Measurements from ENCODE around the gene ACTL7A. TPM values are rescaled to one million over a fixed set of nuclear protein-coding genes. Genes with fewer than 3 reads are reported as not detected.
A peak's percentile ranks its signal among the peaks of the same experiment; 100 is the strongest.
"Not testable (repeated sequence)": the region's sequence is repeated elsewhere in the genome, so short reads cannot be mapped to it uniquely, and the experiment has no call there.

Gene ACTL7A
- total RNA-seq, 1 donor from 2014 or later, result not detected

DNA sequence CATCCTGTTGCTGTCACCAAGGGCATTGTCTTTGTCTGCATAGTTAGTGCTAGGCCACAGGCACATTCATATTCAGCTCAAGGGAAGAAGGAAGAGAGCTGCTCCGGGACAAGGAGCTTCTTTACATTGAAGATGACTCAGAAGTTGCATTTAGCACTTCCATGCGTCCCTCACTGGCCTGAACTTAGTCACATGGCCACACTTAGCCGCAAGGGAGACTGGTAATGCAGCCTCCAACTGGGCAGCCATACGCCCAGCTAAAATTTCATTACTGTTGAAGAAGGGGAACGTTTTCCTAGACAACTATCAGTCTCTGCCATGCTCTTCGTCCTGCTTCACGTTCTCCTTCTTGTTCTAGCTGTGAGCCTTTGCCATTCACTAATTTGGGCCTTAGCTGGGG is 26.2 kb upstream of the ACTL7A start:
- FAIRE-seq (peak; percentile 93), DNase-seq (ENCODE audit: low read depth) (peak; percentile 89)
- no peaks in the 10 kb centered on the region for H3K36me3 ChIP-seq (ENCODE audit: control insufficient read depth, insufficient read depth, low read length)
- TF ChIP-seq, protein P1, sequence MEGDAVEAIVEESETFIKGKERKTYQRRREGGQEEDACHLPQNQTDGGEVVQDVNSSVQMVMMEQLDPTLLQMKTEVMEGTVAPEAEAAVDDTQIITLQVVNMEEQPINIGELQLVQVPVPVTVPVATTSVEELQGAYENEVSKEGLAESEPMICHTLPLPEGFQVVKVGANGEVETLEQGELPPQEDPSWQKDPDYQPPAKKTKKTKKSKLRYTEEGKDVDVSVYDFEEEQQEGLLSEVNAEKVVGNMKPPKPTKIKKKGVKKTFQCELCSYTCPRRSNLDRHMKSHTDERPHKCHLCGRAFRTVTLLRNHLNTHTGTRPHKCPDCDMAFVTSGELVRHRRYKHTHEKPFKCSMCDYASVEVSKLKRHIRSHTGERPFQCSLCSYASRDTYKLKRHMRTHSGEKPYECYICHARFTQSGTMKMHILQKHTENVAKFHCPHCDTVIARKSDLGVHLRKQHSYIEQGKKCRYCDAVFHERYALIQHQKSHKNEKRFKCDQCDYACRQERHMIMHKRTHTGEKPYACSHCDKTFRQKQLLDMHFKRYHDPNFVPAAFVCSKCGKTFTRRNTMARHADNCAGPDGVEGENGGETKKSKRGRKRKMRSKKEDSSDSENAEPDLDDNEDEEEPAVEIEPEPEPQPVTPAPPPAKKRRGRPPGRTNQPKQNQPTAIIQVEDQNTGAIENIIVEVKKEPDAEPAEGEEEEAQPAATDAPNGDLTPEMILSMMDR (IDR thresholded peaks at IDR 0.05; ENCODE audit: insufficient read depth, low read length, severe bottlenecking), result no peak
- H3K4me3 ChIP-seq (ENCODE audit: low read depth, low read length), result no peak overlapping the region
- H3K27me3 ChIP-seq (ENCODE audit: control insufficient read depth, insufficient read depth, low read length), result no peaks in the 10 kb centered on the region

GRCh38 chr9:108836319-108836718 is 25.7 kb upstream of the ACTL7A start:
- no peak for FAIRE-seq
- no peak for DNase-seq (ENCODE audit: low read depth)
- no peak overlapping the region for H3K4me3 ChIP-seq (ENCODE audit: low read depth, low read length)
- H3K36me3 ChIP-seq (ENCODE audit: control insufficient read depth, insufficient read depth, low read length), result no peaks in the 10 kb centered on the region
- no peaks in the 10 kb centered on the region for H3K27me3 ChIP-seq (ENCODE audit: control insufficient read depth, insufficient read depth, low read length)
- TF ChIP-seq, protein P1 (IDR thresholded peaks at IDR 0.05; ENCODE audit: insufficient read depth, low read length, severe bottlenecking), result no peak

DNA sequence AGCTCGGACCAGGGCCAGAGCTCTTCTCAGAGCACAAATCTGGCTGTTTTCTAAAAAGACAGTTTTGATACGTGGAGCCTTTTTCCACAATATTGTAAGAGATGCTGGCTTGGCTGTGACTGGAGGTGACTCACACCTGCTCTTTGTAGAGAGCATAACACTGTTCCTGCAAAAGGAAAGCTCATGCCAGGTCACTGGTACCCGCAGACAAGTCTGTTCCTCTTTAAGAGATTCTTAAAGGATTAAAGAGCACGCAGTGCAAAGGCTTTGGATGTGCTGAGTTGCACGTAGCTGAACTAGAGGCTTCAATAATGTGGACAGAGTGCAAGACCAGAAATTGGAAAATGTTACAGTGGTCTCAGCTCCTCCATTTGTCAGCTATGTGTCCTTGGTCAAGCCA is 25.3 kb upstream of the ACTL7A start:
- TF ChIP-seq, protein P1 (IDR thresholded peaks at IDR 0.05; ENCODE audit: insufficient read depth, low read length, severe bottlenecking), result no peak
- Histone ChIP-seq H3K36me3 (ENCODE audit: control insufficient read depth, insufficient read depth, low read length) (no peaks in the 10 kb centered on the region), H3K4me3 (ENCODE audit: low read depth, low read length) (no peak overlapping the region), H3K27me3 (ENCODE audit: control insufficient read depth, insufficient read depth, low read length) (no peaks in the 10 kb centered on the region)
- DNase-seq (ENCODE audit: low read depth), result peak; percentile 97
- no peak for FAIRE-seq

- peak; percentile 88 for FAIRE-seq
- Histone ChIP-seq H3K36me3 (ENCODE audit: control insufficient read depth, insufficient read depth, low read length) (no peaks in the 10 kb centered on the region), H3K27me3 (ENCODE audit: control insufficient read depth, insufficient read depth, low read length) (no peaks in the 10 kb centered on the region), H3K4me3 (ENCODE audit: low read depth, low read length) (no peak overlapping the region)
- TF ChIP-seq, protein P1 (IDR thresholded peaks at IDR 0.05; ENCODE audit: insufficient read depth, low read length, severe bottlenecking), result peak; percentile 8
- peak; percentile 95 for DNase-seq (ENCODE audit: low read depth)
Measured at GRCh38 chr9:108837530-108837929, 24.5 kb upstream of the ACTL7A start.

GRCh38 chr9:108838017-108838416 is 24.0 kb upstream of the ACTL7A start:
- no peak for FAIRE-seq
- DNase-seq (ENCODE audit: low read depth), result peak; percentile 96
- Histone ChIP-seq H3K36me3 (ENCODE audit: control insufficient read depth, insufficient read depth, low read length) (no peaks in the 10 kb centered on the region), H3K27me3 (ENCODE audit: control insufficient read depth, insufficient read depth, low read length) (no peaks in the 10 kb centered on the region), H3K4me3 (ENCODE audit: low read depth, low read length) (no peak overlapping the region)
- TF ChIP-seq, protein P1 (IDR thresholded peaks at IDR 0.05; ENCODE audit: insufficient read depth, low read length, severe bottlenecking), result no peak

DNA sequence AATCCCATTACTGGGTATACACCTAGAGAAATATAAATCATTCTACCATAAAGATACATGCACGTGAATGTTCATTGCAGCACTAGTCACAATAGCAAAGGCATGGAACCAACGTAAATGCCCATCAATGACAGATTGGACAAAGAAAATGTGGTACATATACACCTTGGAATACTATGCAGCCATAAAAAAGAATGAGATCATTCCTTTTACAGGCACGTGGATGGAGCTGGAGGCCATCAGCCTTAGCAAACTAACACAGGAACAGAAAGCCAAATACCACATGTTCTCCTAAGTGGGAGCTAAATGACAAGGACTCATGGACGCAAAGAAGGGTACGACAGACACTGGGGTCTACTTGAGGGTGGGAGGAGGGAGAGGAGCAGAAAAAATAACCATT is 22.5 kb upstream of the ACTL7A start:
- H3K4me3 ChIP-seq (ENCODE audit: low read depth, low read length); FAIRE-seq; DNase-seq (ENCODE audit: low read depth); H3K27me3 ChIP-seq (ENCODE audit: control insufficient read depth, insufficient read depth, low read length); H3K36me3 ChIP-seq (ENCODE audit: control insufficient read depth, insufficient read depth, low read length): not testable (repeated sequence)
